Muscle layer of duodenum (tissue), 2 donors: ENCODE measurements around the gene KCNQ2.

Source experiments
- H3K27ac ChIP-seq: one replicate; pipeline ENCODE4 v1.7.0; 2013; ENCODE audit warnings: mild to moderate bottlenecking, low read length
- H3K27me3 ChIP-seq: one replicate; pipeline ENCODE4 v1.7.0; 2013; ENCODE audit warnings: low read depth, mild to moderate bottlenecking, control low read depth, low read length
- H3K36me3 ChIP-seq, 2 donors: one replicate each; pipeline ENCODE4 v1.7.0; 2013; ENCODE audit warnings: low read length in 2 of 2, control low read depth in 1 of 2, mild to moderate bottlenecking in 1 of 2; ENCODE audit not compliant: insufficient read depth in 2 of 2, control insufficient read depth in 1 of 2
- H3K4me1 ChIP-seq, 2 donors: one replicate each; pipeline ENCODE4 v1.7.0; 2013; ENCODE audit warnings: low read length in 2 of 2, mild to moderate bottlenecking in 2 of 2, control low read depth in 1 of 2, moderate library complexity in 1 of 2; ENCODE audit not compliant: insufficient read depth in 2 of 2, control insufficient read depth in 1 of 2
- H3K4me3 ChIP-seq, 2 donors: one replicate each; pipeline ENCODE4 v1.7.0; 2013; ENCODE audit warnings: low read length in 2 of 2, low read depth in 1 of 2, mild to moderate bottlenecking in 1 of 2
- H3K9me3 ChIP-seq, 2 donors: one replicate each; pipeline ENCODE4 v1.7.0; 2013; ENCODE audit warnings: low read length in 2 of 2, control low read depth in 1 of 2, mild to moderate bottlenecking in 1 of 2; ENCODE audit not compliant: control insufficient read depth in 1 of 2
- donor health status: healthy.

The KCNQ2 gene

DNA sequence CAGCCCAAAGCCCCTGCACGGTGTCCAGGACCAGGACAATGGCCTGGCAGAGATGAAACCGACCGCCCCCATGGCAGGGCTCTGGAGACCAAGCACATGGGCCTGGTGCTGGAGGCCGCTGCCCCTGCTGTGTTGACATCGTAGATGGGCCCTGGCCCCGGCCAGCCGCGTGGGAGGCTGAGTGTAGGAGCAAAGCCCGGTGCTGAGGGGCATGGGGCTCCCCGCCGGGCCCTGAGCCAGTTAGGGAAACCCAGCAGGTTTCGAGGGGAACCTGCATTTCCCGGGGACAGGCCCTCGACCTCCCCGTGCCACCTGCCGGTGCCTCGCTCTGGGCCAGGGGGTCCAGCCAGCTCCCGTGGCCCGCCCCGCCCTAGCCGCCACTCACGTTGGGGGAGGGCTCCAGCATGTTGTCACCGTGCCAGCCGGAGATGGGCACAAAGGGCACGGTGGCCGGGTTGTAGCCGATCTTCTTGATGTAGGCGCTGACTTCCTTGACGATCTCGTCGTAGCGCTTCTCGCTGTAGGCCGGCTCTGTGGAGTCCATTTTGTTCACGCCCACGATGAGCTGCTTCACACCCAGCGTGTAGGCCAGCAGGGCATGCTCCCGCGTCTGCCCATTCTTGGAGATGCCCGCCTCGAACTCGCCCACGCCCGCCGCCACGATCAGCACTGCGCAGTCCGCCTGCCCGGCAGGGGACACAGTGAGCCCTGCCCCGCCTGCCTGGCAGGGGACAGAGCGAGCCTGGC lies 22.1 kb upstream of the KCNQ2 start:
- no peaks in the 10 kb centered on the region for H3K36me3 ChIP-seq
- H3K4me3 ChIP-seq = no peak overlapping the region
- peaks cover 23% of the 10 kb centered on the region for H3K27me3 ChIP-seq
- peaks cover 0 to 27% of the 10 kb centered on the region in 2 donors for H3K4me1 ChIP-seq
- no peaks in the 10 kb centered on the region for H3K9me3 ChIP-seq
- H3K27ac ChIP-seq = no peak overlapping the region

- Histone ChIP-seq H3K36me3 (no peaks in the 10 kb centered on the region), H3K27me3 (peaks cover 23% of the 10 kb centered on the region), H3K9me3 (no peaks in the 10 kb centered on the region), H3K4me3 (no peak overlapping the region), H3K27ac (no peak overlapping the region), H3K4me1 (peaks cover 0 to 24% of the 10 kb centered on the region in 2 donors)
Observed at GRCh38 chr20:63494084-63494419, 21.6 kb upstream of the KCNQ2 start.

- H3K27me3 ChIP-seq = peaks cover 23% of the 10 kb centered on the region
- no peaks in the 10 kb centered on the region for H3K9me3 ChIP-seq
- peaks cover 0 to 22% of the 10 kb centered on the region in 2 donors for H3K4me1 ChIP-seq
- H3K36me3 ChIP-seq = no peaks in the 10 kb centered on the region
- H3K27ac ChIP-seq = no peak overlapping the region
- no peak overlapping the region for H3K4me3 ChIP-seq
Observed at GRCh38 chr20:63493563-63494020, 21.1 kb upstream of the KCNQ2 start.

- H3K36me3 ChIP-seq = no peaks in the 10 kb centered on the region
- peaks cover 0 to 21% of the 10 kb centered on the region in 2 donors for H3K4me1 ChIP-seq
- H3K27me3 ChIP-seq = peaks cover 20% of the 10 kb centered on the region
- H3K4me3 ChIP-seq = no peak overlapping the region
- H3K9me3 ChIP-seq = no peaks in the 10 kb centered on the region
- no peak overlapping the region for H3K27ac ChIP-seq
Observed at GRCh38 chr20:63492982-63493381, 20.5 kb upstream of the KCNQ2 start.

- no peaks in the 10 kb centered on the region for H3K9me3 ChIP-seq
- no peaks in the 10 kb centered on the region for H3K36me3 ChIP-seq
- H3K4me3 ChIP-seq = no peak overlapping the region
- peaks cover 0 to 21% of the 10 kb centered on the region in 2 donors for H3K4me1 ChIP-seq
- peaks cover 19% of the 10 kb centered on the region for H3K27me3 ChIP-seq
- H3K27ac ChIP-seq = no peak overlapping the region
Observed at GRCh38 chr20:63492518-63492917, 20.1 kb upstream of the KCNQ2 start.

DNA sequence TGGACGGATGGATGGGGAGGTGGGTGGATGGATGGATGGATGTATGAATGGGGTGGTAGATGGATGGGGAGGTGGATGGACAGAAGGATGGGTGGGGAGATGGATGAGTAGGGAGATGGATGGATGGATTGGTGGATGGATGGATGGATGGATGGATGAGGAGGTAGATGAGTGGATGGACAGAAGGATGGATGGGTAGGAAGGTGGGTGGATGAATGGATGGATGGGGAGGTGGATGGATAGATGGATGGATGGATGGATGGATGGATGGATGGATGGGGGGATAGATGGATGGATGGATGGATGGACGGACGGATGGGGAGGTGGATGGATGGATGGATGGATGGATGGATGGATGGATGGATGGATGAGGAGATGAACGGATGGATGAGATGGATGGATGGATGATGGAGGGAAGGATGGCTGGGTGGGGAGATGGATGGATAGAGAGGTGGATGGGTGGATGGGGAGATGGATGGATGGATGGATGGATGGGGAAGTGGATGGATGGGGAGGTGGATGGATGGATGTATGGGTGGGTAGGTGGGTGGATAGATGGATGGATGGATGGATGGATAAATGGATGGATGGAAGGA lies 19.3 kb upstream of the KCNQ2 start:
- no peaks in the 10 kb centered on the region for H3K36me3 ChIP-seq
- no peak overlapping the region for H3K4me3 ChIP-seq
- H3K4me1 ChIP-seq = peaks cover 0 to 17% of the 10 kb centered on the region in 2 donors
- H3K9me3 ChIP-seq = no peaks in the 10 kb centered on the region
- peaks cover 16% of the 10 kb centered on the region for H3K27me3 ChIP-seq
- no peak overlapping the region for H3K27ac ChIP-seq

DNA sequence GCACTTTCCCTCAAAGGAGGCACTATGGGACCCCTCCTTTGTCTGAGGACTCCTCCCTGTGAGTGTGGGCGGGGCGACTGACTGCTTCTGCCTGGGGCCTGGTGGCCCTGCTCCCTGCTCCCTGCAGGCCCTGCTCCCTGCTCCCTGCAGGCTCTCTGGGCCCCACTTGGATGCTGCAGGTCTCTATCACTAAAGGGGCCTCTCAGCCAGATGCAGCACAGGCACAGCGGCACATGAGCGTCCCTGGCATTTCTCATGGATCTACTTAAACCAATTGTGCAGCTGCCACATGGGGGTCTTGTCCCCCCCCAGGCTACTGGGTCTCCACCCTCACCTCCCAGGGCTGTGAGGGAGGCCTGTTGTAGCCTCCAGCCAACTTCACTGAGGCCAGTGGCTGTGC lies 18.6 kb upstream of the KCNQ2 start:
- H3K27ac ChIP-seq = no peak overlapping the region
- no peak overlapping the region for H3K4me3 ChIP-seq
- no peaks in the 10 kb centered on the region for H3K36me3 ChIP-seq
- H3K9me3 ChIP-seq = peaks cover 0 to 6% of the 10 kb centered on the region in 2 donors
- H3K4me1 ChIP-seq = peaks cover 0 to 12% of the 10 kb centered on the region in 2 donors
- peaks cover 16% of the 10 kb centered on the region for H3K27me3 ChIP-seq

- no peak overlapping the region for H3K27ac ChIP-seq
- H3K9me3 ChIP-seq = peaks cover 0 to 8% of the 10 kb centered on the region in 2 donors
- peaks cover 16% of the 10 kb centered on the region for H3K27me3 ChIP-seq
- H3K36me3 ChIP-seq = no peaks in the 10 kb centered on the region
- H3K4me3 ChIP-seq = no peak overlapping the region
- peaks cover 0 to 8% of the 10 kb centered on the region in 2 donors for H3K4me1 ChIP-seq
Observed at GRCh38 chr20:63490416-63490815, 18.0 kb upstream of the KCNQ2 start.

DNA sequence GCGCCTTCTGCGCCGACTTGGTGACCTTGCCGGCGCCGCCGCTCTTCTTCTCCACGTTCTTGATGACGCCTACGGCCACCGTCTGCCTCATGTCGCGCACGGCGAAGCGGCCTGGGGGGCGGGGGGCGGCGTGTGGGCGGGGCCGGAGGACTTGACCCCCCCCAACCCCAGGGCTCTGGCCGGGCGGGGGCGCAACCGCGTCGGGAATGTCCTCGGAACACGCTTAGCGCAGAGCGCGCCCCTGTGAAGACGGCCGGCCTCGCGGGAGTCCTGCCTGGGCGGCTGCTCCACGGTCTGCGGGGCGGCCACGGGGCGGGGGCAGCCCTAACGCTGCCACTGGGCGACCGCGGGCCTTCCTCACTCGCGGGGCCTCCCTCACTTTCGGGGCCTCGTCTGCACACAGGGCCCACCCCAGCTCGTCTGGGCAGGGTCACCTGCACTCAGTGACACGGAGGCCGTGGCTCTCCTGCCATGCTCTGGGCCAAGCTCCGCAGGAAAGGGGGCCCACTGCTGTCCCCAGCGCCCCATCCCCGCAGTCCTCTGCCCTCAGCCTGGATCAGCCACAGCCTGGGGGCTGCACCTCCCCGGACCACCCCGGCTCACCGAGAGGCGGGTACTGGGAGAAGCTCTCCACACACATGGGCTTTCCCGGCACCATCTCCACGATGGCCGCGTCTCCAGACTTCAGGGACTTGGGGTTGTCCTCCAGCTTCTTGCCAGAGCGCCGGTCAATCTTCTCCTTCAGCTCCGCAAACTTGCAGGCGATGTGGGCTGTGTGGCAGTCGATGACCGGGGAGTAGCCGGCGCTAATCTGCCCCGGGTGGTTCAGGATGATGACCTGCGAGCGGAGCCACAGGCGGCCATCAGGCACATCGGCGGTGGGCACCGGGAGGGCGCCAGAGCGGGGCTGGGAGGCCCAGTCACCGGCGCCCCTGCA lies 16.1 kb upstream of the KCNQ2 start:
- no peak overlapping the region for H3K4me3 ChIP-seq
- peaks cover 0 to 8% of the 10 kb centered on the region in 2 donors for H3K4me1 ChIP-seq
- no peak overlapping the region for H3K27ac ChIP-seq
- peaks cover 0 to 8% of the 10 kb centered on the region in 2 donors for H3K9me3 ChIP-seq
- H3K36me3 ChIP-seq = no peaks in the 10 kb centered on the region
- peaks cover 20% of the 10 kb centered on the region for H3K27me3 ChIP-seq

- no peak overlapping the region for H3K27ac ChIP-seq
- no peak overlapping the region for H3K4me3 ChIP-seq
- H3K27me3 ChIP-seq = peaks cover 20% of the 10 kb centered on the region
- H3K4me1 ChIP-seq = peaks cover 0 to 11% of the 10 kb centered on the region in 2 donors
- peaks cover 0 to 8% of the 10 kb centered on the region in 2 donors for H3K9me3 ChIP-seq
- H3K36me3 ChIP-seq = no peaks in the 10 kb centered on the region
Observed at GRCh38 chr20:63487781-63488241, 15.4 kb upstream of the KCNQ2 start.
